GM21390 (cell line): ENCODE results near the gene GORAB.

Experiments used
- ATAC-seq: cut with Tn5 transposase; IDR thresholded peaks from one replicate; pipeline ENCODE4 v1.9.1; 2021; ENCODE audit not compliant: unreplicated experiment

Gene GORAB

GRCh38 chr1:170587253-170587593 is 55.3 kb downstream of the GORAB start:
- ATAC-seq: no peak

- ATAC-seq: no peak
These were observed 59.1 kb downstream of the GORAB start for GRCh38 chr1:170590921-170591705.

GRCh38 chr1:170592591-170593111 is 60.7 kb downstream of the GORAB start:
- no peak for ATAC-seq

- no peak for ATAC-seq
These were observed 61.4 kb downstream of the GORAB start for GRCh38 chr1:170593173-170594011.

GRCh38 chr1:170594066-170594626 is 62.2 kb downstream of the GORAB start:
- ATAC-seq: no peak

GRCh38 chr1:170596701-170597100 is 64.7 kb downstream of the GORAB start:
- ATAC-seq: no peak

- no peak for ATAC-seq
These were observed 66.7 kb downstream of the GORAB start for GRCh38 chr1:170598618-170599017.

GRCh38 chr1:170599033-170599432 is 67.1 kb downstream of the GORAB start:
- ATAC-seq: no peak

- ATAC-seq: no peak
These were observed 69.9 kb downstream of the GORAB start for GRCh38 chr1:170601866-170602265.
